Body of pancreas (tissue), 4 donors: ENCODE data around the gene SYT11.

Source experiments
- CTCF ChIP-seq, 7 experiments: fragments of 450-650 bp in 4 of 7; fragments of 200-600 bp in 3 of 7; sonication (generic) in 3 of 7; IDR thresholded peaks; one replicate each; pipeline ENCODE4 v1.5.1; 2016 to 2019; ENCODE audit warnings: antibody characterized with exemption in 7 of 7
- POLR2A ChIP-seq, 3 donors: fragments of 450-650 bp; IDR thresholded peaks; one replicate each; pipeline ENCODE4 v1.6.1; 2016; ENCODE audit warnings: antibody characterized with exemption in 3 of 3, mild to moderate bottlenecking in 2 of 3

- TF ChIP-seq CTCF (IDR thresholded peaks at IDR 0.05) = no peak
- no peak for TF ChIP-seq POLR2A (IDR thresholded peaks at IDR 0.05)
These were observed 5.0 kb downstream of the SYT11 start for GRCh38 chr1:155864393-155864792.
